ENCODE data around the gene HTR5A.
"Not testable (repeated sequence)": the region's sequence is repeated elsewhere in the genome, so short reads cannot be mapped to it uniquely, and the experiment has no call there.

HTR5A gene

DNA sequence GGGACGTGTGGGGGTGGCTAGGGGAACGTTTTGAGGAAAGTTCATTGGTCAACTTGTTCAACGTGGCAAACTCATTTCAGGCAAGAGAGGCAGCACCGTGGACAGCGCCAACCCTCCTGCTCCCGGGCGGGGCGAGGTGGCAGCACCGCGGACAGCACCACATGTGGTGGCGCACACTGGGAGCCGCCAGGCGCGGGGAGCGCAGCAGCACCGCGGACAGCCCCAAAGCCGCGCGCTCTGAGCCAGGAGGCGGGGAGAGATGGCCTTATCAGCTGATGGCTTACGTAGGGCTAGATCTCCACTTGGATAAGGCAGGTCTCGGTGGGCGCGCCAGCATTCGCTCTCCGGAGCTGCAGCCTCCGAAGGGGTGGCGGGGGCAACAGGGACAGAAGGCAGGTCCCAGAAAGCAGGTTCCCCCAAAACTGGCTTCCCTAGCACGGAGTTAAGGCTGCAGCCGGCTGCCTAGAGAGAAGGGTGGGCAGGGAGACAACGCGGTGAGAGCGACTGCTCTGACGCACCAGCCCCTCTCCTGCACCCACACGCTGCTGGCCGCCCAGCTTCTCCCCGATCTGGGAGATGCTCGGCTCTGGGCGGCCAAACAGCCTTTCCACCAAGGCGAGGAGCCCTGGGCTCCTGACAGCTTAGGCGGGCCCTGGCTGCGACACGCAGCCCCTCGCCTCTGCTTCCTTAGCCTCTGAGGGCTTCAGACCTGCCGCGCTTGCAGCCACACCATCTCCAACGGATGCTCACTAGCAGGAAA lies at the start of gene HTR5A:
HTR5A (plus strand) TSS at position 333 of the 760 bp plus-strand sequence. CDS start 576 bp downstream, outside the sequence.
- DNase-seq: peak; percentile 92

GRCh38 chr7:155020996-155021395 lies 49.1 kb upstream of the HTR5A start:
- DNase-seq: no peak

DNA sequence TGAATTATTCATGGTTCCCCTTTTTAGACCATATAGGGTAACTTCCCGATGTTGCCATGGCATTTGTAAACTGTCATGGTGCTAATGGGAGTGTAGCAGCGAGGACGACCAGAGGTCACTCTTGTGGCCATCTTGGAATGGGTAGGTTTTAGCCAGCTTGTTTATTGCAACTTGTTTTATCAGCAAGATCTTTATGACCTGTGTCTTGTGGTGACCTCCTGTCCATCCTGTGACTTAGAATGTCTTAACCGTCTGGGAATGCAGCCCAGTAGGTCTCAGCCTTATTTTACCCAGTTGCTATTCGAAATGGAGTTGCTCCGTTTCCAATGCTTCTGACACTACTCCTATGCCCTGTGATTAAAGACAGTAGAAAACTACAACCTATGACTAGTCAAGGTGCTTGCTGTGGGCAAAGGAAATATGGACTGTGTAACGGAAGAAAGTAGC lies 48.4 kb upstream of the HTR5A start:
- DNase-seq: no peak

- DNase-seq: no peak
Observed at GRCh38 chr7:155027879-155028278, 42.2 kb upstream of the HTR5A start.

- DNase-seq: no peak
Observed at GRCh38 chr7:155032978-155033377, 37.1 kb upstream of the HTR5A start.

- DNase-seq: not testable (repeated sequence)
Observed at GRCh38 chr7:155034495-155034894, 35.6 kb upstream of the HTR5A start.

DNA sequence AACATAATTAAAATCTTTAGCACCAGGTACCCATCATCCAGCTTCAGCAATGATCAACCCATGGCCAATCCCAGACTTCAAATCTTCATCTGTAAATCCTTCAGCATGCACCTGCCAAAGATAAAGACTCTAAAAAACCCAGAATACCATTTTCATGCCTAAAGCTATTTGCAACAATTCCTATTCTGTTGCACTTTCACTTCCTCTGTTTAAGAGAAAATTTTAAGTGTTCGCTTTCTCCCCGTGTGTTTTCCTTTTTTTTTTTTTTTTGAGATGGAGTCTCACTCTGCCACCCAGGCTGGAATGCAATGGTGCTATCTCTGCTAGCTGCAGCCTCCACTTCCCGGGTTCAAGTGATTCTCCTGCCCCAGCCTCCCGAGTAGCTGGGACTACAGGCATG lies 31.8 kb upstream of the HTR5A start:
- no peak for DNase-seq

DNA sequence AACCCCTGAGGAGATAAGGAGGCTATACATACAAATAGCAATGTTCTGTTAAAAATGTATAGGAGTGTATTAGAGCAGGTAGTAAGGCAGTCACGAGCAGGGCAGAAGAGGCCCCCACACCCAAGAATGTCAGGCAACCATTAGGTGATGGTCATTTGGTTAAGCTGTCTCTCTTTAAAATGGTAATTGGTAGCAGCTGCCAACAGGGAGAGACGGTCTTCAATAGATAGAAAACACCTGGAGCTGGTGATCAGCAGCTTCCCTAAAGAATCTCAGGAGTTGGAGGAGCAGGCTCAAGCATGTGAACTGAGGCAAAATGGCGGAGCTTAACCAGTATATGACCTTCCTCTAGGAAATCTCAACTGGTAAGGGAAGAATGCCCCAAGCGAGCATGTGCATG lies 26.4 kb upstream of the HTR5A start:
- no peak for DNase-seq

DNA sequence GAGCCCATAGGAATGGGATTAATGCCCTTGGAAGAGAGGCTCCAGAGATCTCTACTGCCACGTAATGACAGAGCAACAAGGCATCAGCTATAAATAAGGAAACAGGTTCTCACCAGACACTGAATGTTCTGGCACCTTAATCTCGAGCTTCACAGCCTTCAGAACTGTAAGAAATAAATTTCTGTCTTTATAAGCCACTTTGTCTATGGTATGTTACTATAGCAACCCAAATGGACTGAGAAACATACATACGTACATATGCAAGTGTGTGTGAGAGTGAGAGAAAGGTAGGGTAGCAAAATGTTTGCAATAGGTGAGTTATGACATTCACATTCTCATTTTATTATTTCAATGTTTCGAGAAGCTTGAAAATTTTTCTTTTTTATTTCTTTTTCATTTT lies 22.1 kb upstream of the HTR5A start:
- no peak for DNase-seq

GRCh38 chr7:155051355-155051754 lies 18.8 kb upstream of the HTR5A start:
- DNase-seq: no peak

GRCh38 chr7:155053002-155053401 lies 17.1 kb upstream of the HTR5A start:
- DNase-seq: no peak

DNA sequence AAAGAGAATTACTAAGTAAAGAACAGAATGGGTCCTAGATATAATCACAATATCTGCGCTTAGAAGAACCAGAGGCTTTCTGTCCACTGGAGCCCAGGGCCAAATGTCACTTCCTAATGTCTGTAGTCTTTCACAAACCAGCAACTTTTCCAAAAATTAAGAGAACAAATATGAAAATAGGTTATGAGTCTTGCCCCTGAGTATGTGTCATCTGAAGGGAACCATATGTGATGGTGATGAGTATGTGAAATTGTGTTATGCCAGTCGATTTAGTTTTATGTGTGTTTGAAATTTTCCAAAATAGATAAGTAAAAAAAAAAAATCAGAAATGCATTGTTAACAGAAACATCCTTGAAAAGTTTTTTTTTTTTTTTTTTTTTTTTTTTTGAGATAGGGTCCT lies 15.4 kb upstream of the HTR5A start:
- DNase-seq: no peak

DNA sequence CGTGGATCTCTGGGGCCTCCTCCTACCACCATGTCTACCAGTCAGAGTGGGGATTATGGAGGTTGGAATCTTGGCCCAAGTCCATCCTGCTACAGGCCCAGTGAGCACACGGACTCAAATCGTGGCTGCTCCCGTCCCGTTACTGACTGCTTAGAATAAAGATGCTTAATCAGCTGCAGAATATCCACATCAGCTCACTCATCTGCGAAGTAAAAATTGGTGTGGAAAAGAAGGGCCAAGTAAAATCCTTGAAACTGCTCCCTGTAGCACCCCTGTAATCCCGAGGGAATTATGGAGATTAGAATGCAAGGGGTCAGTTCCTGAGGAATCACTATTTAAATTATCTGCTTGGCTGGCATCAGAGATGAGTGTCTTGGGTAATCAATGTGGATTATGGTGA lies 13.0 kb upstream of the HTR5A start:
- DNase-seq: no peak

DNA sequence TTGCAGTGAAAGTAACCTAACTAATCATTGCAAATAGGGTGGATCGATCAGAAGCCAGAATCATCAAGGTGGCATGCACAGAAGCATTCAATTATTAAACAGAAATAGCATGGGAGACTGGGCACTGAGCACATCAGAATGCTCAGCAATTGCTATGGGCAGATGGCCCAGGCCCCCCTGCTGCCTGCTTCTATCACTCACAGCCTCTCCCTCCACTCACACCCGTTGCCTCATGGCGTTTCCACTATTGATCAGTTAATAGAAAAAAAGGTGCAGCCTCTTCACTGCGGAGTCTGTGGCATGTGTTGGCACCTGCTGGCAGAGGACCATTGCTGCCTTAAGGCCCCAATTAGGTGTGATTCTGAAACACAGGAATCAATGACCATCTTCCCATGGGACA lies 11.2 kb upstream of the HTR5A start:
- DNase-seq: no peak

GRCh38 chr7:155059703-155060102 lies 10.4 kb upstream of the HTR5A start:
- DNase-seq: no peak

DNA sequence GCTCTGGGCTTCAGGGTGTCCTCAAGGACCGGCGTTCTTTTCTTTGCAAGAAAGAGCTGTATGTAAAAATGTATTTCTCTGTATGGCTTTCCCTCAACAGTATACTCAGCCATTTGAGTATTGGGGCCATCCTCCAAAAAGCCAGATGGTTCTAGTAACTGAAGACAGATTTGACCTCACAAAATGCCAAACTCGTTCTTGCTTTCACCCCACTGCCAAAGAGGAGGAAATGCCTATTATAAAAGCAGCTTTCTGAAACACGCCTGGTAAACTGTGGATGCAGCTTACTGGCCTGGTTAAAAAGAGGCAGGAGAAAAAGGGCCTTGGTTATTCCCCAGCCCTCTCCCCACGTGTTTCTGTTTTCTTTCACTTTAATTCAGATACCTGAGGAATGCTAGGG lies 7.7 kb upstream of the HTR5A start:
- no peak for DNase-seq

DNA sequence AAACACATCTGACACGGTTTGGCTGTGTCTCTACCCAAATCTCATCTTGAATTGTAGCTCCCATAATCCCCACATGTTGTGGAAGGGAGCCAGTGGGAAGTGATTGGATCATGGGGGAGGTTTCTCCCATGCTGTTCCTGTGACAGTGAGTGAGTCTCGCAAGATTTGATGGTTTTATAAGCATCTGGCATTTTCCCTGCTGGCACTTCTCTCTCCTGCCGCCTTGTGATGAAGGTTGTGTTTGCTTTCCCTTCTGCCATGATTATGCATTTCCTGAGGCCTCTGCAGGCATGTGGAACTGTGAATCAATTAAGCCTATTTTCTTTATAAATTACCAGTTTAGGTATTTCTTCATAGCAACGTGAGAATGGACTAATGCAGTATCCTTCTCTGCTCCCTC lies 5.9 kb upstream of the HTR5A start:
- DNase-seq: no peak

GRCh38 chr7:155066417-155066950 lies 3.6 kb upstream of the HTR5A start:
- DNase-seq: no peak

DNA sequence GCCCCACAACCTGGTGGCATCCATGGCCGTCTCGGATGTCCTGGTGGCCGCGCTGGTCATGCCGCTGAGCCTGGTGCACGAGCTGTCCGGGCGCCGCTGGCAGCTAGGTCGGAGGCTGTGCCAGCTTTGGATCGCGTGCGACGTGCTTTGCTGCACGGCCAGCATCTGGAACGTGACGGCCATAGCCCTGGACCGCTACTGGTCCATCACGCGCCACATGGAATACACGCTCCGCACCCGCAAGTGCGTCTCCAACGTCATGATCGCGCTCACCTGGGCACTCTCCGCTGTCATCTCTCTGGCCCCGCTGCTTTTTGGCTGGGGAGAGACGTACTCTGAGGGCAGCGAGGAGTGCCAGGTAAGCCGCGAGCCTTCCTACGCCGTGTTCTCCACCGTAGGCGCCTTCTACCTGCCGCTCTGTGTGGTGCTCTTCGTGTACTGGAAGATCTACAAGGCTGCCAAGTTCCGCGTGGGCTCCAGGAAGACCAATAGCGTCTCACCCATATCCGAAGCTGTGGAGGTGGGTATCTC lies 1.1 kb downstream of the HTR5A start:
- no peak for DNase-seq

DNA sequence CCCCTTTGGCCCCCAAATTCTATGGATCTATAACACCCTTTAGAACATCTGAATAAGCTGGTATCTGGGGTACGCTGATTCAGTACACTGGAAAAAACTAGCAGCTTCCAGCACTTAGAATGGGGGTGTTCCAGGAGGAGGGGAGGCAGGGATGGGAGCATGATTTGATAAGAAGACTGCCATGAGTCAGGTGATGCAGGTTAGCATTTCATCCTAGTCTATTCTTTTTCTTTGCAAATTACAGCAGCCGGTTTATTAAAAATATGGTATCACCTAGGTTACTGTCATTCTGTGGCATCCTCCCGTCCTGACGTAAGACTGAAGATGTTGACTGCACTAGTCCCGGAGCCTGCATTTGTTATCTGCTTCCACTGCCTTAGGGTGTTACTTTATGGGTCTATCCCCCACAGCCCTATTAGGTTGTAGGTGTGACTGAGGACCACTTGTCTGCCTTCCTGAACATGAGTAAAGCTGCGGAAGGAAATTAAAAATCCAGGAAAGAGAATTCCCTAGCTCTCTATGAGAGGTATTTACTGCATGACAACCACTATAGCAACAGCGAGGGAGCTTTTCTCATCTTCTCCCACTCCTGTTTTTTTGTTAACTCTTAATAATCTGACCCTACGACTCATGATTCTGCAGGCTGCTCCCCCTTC lies 1.9 kb downstream of the HTR5A start:
- DNase-seq: no peak

DNA sequence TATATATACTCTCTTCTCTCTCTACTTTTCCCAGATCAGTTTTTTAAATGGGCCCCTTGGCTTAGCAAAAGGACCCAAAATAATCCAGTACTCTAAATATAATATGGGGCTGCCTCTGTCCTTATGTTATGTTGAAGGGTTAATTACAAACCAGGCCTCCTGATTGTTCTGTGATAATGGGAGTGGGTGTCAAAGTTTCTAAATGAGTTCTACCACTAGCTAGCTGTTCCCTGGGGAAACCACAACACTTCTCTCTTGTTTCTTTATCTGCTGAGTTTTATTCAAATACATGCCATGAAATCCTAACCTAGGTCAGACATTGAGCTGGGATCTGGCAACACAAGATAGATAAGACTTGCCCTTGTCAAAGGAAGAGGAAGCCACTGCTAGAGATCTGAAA lies 3.8 kb downstream of the HTR5A start:
- DNase-seq: no peak

DNA sequence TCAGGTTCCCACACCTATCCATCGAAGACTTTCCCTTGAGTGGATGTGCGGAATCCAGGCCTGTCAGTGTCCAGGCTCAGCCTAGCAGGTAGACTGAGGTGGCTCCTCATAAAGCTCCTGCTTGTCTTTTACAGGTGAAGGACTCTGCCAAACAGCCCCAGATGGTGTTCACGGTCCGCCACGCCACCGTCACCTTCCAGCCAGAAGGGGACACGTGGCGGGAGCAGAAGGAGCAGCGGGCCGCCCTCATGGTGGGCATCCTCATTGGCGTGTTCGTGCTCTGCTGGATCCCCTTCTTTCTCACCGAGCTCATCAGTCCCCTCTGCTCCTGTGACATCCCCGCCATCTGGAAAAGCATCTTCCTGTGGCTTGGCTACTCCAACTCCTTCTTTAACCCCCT lies 13.9 kb downstream of the HTR5A start:
- no peak for DNase-seq

DNA sequence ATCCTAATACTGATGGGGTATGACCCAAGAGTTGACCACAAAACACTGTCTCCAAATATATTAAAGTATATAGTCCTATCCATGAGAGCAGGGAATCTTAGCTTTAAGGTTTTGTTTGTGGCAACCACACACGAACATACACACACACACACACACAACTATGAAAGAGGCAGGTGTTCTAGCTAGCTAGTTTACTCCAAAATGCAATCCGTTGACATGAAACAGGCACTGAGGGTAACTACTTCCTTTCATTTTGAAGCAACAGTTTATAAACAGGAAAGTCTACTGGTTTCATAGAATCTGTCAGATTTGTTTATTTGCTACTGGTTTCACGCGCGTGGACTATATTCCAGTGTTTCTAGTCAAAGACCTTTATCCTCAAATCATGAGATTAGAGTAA lies 14.8 kb downstream of the HTR5A start:
- no peak for DNase-seq

- DNase-seq: no peak
Observed at GRCh38 chr7:155090684-155091083, 20.6 kb downstream of the HTR5A start.

Data from hematopoietic multipotent progenitor cell treated with erythropoietin and hydrocortisone succinate and interleukin-3 and kit ligand, for 6 days (in vitro differentiated cells).